HG03378 (cell line): ENCODE measurements around the gene LY6G6C.

Source experiments
- ATAC-seq: cut with Tn5 transposase; IDR thresholded peaks from one replicate; pipeline ENCODE4 v1.9.1; 2021; ENCODE audit warnings: mild to moderate bottlenecking, moderate library complexity; ENCODE audit not compliant: unreplicated experiment

The LY6G6C gene

DNA sequence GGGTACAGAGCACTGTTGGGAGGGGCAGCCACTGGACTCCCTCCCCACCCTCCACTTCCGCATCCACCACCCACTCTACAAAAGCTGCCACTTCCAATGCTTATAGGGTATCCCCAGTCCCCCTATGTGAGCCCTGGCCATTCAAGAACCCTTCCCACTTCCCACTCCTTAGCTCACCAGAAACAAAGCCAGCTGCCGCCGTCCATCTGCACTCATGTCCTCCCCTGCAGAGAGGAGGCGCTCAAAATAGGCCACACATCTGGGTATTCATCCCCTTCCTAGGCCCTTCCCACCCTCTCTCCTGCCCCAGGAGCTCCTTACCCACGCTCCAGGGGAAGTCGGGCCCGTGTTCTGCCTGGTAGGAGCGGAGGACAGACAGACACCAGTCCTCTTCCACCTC lies 34.2 kb downstream of the LY6G6C start:
- ATAC-seq, result no peak

DNA sequence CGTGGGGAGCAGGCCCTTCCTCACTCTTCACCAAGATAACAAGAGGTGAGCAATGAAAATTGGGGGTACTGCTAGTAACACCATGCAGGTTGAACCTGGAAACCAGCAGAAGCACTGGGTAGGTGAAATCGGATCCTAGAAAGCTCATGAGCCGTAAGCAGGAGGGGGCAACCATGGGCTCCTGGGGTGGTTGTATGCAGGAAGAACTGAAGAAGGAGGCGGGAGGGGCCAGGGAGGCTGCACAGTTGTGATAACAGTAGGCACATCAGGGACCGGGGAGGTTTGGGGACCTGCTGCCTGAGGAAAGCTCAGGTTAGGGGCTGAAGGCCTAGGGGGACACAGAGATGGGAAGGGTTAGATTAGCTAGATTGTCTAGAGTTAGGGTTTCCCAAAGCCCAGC lies 35.1 kb downstream of the LY6G6C start:
- no peak for ATAC-seq

DNA sequence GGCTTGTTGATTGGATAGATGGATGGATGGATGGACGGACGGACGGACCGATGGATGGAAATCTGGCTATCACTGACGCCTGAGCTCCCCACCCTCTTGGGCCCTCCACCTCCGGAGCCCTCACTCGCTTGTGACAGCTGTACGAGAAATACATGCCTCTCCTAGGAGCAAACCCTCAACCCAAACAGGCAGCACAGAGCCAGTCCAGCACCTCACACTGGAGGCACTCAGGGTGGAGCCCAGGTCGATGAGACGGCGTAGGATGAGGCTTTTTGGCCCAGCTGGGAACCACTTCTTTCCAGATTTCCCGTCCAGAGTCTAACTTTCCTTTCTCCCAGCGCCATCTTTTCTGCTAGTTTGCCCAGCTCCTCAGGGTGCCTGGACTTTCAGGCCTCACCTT lies 38.0 kb downstream of the LY6G6C start:
- no peak for ATAC-seq

DNA sequence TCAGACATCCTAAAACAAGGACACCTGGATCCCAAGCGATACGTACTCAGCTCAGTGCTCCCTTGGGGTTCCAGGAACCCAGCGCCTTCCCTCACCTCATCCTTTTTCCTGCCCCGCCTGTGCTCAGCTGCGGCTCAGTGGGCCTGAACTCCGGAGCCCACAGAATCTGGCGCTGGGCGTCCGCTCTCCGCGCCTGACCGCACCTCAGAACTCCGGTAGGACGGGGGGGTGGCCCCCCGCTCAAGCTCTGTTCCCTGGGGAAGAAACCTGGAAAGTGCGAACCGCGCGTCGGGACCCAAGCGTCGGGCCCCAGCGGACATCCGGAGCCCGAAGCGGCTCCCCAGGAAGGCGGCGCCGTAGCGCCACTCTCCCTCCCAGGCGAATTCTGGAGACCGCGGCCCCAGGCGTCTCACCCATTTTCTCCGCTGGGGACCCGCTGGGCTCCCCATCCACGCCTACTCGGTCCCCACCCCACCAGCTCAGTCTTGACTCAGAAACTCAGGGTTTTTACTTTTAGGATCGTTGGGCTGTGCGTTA lies 40.3 kb downstream of the LY6G6C start:
- no peak for ATAC-seq

DNA sequence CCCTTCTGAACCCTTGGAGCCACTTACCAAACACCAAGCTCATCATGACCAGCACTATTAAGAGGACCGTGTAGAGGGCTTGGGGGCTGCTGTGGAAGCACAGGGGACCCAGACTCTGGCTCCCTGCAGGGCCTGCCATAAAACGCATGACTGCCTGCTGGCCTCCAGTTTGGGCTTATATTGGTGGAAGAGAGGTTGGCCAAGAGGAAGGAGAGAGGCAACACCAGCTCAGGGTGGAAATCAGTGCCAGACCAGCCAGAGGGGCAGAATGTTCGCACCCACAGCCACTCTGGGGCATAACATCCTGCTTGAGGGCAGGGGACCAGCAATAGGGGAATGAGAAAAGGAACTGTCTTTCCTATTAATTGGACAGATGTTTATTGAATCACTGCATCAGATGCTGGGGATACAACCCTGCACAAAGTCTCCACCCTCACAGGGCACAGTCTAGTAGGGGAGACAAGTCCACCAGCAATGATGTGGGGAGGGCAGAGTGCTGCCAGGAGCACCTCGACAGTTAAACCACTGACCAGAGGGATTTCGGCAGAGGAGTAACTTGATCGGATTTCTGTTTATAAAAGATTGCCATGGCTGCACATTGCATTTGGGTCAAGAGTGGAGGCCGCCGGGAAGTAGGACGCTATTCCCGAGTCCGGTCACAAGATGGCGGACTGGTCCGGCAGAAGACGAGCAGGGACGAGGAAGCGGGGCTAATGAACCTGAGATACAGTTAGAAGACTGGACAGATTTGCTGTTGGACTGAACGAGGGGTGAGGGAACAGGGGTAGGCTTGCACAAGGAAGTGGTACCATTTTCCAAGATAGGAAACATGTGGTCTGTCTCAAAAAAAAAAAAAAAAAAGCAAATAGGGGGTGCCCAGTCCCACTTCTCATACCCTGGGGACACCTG lies 41.1 kb downstream of the LY6G6C start, which contains the start of gene LY6G5C:
Gene LY6G5C, minus strand, starts transcription at position 842 of the 909 bp plus-strand sequence. Its CDS starts 694 bp downstream, at position 148.
- no peak for ATAC-seq

DNA sequence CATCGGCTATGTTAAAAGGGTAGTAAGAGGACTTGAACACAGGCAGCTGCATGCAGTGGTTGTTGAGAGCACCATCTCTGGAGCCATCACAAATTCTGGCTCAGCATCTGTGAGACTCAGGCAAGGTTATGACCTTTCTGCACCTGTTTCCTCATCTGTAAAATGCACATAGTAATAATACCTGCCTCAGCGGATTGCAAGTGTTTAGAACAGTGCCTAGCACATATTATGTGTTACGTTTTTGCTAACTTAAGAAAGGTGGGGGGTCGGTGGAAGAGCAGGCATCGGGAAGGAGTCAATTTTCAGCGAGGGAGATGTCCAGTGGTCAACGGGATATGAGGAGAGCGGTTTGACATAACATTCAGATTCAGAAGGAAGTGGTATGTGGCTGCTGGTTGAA lies 43.6 kb downstream of the LY6G6C start:
- no peak for ATAC-seq

DNA sequence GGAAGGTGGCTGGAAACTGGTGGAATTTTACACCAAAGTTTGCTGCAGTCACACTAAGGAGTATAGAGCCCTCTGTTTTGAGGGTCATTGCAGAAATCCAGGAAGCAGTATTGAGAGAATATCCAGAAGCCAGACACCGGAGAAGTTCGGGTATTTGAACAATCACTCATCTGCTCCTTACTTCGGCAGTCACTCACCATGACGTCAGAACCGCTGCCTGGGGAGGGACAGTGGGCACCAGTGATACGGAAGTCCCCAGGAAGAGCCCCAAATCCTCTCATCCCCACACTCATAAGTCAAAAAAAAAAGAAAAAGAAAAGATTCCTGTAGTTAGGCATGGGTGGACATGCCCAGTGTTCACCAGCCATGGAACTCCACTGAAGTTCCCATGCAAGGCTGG lies 44.6 kb downstream of the LY6G6C start:
- ATAC-seq, result no peak

DNA sequence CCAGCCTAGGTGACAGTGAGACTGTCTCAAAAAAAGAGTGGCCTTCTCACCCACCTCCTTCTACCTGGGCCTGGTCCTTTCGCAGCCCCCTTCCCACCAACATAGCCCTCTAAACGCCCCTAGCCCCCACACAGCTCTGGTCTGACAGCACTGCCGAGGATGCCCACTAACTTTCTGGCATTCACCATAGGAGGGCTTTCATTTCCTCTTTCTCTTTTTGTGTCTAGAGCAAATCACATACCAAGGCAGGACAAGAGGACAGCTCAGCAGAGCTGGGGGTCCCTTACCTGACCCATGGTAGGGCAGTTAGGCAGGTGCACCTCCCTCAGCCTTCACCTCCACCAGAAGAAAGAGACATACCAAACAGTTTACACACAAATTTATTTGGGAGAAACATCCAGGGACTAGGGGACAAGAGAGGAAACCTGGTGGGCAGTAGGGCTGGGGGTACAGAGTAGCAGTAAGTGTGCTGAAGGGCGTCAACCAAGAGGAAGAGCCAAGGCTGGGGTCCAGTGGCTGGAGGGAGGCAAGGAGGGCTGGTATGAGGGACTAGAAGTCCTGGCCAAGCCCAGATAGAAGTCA lies 45.1 kb downstream of the LY6G6C start:
- no peak for ATAC-seq

DNA sequence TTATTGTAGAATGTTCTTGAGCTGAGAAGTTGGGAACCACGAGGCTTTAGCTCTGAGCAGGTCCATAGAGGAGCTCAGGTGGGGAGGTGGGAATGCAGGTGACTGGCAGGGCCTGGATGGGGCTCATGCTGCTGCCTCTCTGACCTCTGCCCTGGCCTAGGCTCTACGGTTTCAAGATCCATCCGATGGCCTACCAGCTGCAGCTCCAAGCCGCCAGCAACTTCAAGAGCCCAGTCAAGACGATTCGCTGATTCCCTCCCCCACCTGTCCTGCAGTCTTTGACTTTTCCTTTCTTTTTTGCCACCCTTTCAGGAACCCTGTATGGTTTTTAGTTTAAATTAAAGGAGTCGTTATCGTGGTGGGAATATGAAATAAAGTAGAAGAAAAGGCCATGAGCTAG lies 51.9 kb downstream of the LY6G6C start, which contains the start of gene LY6G5B:
Gene LY6G5B, plus strand, starts transcription at position 301 of the 400 bp plus-strand sequence. CDS start 975 bp downstream, outside the sequence.
- no peak for ATAC-seq
